CD4-positive, alpha-beta T cell (primary cell): ENCODE data around the gene SGSM2. TPM values are rescaled to one million over a fixed set of nuclear protein-coding genes. Genes with fewer than 3 reads are reported as not detected.

ENCODE experiments used
- ATAC-seq: fragments of 200-7000 bp; cut with Tn5 transposase; one replicate; pipeline ENCODE4 v1.10.0; 2022; ENCODE audit warnings: mild to moderate bottlenecking; ENCODE audit not compliant: poor library complexity
- CTCF ChIA-PET: fragments of 350-600 bp; sonication (Branson Sonifier 250); formaldehyde crosslinking; loops from one replicate; lab custom pipeline; 2021; ENCODE audit warnings: antibody characterized with exemption, inconsistent platforms; lab: Charles Lee
- POLR2A ChIA-PET: fragments of 350-600 bp; sonication (Branson Sonifier 250); formaldehyde crosslinking; loops from one replicate; lab custom pipeline; 2021; ENCODE audit warnings: antibody characterized with exemption, inconsistent platforms; lab: Charles Lee
- DNase-seq, 14 experiments: peaks; one replicate each; pipeline ENCODE4 v3.0.0-alpha.2; 2013 to 2020; ENCODE audit warnings: mixed read lengths in 2 of 14
- H3K27ac ChIP-seq, 2 donors: one replicate each; pipeline versions ENCODE4 v1.5.1 to v1.7.0; 2013; ENCODE audit warnings: low read length in 2 of 2, low read depth in 1 of 2, mild to moderate bottlenecking in 1 of 2
- H3K27me3 ChIP-seq, 2 experiments: 1 replicate in 1 of 2; 2 replicates in 1 of 2; pipeline versions ENCODE4 v1.6.1 to v1.7.0; 2013; ENCODE audit warnings: low read length in 2 of 2, control low read depth in 1 of 2, mild to moderate bottlenecking in 1 of 2, moderate library complexity in 1 of 2; ENCODE audit not compliant: insufficient read depth in 2 of 2, control insufficient read depth in 1 of 2
- H3K36me3 ChIP-seq: one replicate; pipeline ENCODE4 v1.6.1; 2013; ENCODE audit warnings: low read length, control low read depth; ENCODE audit not compliant: insufficient read depth
- H3K4me1 ChIP-seq: one replicate; pipeline ENCODE4 v1.6.1; 2013; ENCODE audit warnings: low read length, control low read depth; ENCODE audit not compliant: insufficient read depth
- H3K4me3 ChIP-seq: one replicate; pipeline ENCODE4 v1.5.1; 2013; ENCODE audit warnings: mild to moderate bottlenecking, low read length, moderate library complexity
- H3K9me3 ChIP-seq, 2 experiments: 1 replicate in 1 of 2; 2 replicates in 1 of 2; pipeline versions ENCODE4 v1.6.1 to v1.7.0; 2013; ENCODE audit warnings: low read length in 2 of 2, mild to moderate bottlenecking in 2 of 2, control low read depth in 1 of 2, moderate library complexity in 1 of 2; ENCODE audit not compliant: control insufficient read depth in 1 of 2, insufficient read depth in 1 of 2
- H3K27ac Mint-ChIP-seq: one replicate; pipeline ENCODE4 v1.8.0; 2020; ENCODE audit warnings: mixed read lengths
- H3K27me3 Mint-ChIP-seq: one replicate; pipeline ENCODE4 v1.8.0; 2021; ENCODE audit warnings: mixed read lengths
- H3K36me3 Mint-ChIP-seq: one replicate; pipeline ENCODE4 v1.8.0; 2021; ENCODE audit warnings: low read depth, mixed read lengths
- H3K4me1 Mint-ChIP-seq: one replicate; pipeline ENCODE4 v1.8.0; 2021; ENCODE audit warnings: low read depth, mixed read lengths
- H3K4me3 Mint-ChIP-seq: one replicate; pipeline ENCODE4 v1.8.0; 2020; ENCODE audit warnings: mild to moderate bottlenecking, mixed read lengths
- H3K9me3 Mint-ChIP-seq: one replicate; pipeline ENCODE4 v1.8.0; 2020; ENCODE audit warnings: mixed read lengths
- intact Hi-C, 2 experiments: fragments of 100-400 bp; cut with DNase I in 1 of 2; cut with micrococcal nuclease in 1 of 2; formaldehyde crosslinking; loops; one replicate each; pipeline versions ENCODE4 v1.15.1 to v1.9.0; 2023 to 2025; cut with DNase I, micrococcal nuclease
- total RNA-seq, 174 experiments: library from RNA in 2 of 174; stranded (reverse) in 2 of 174; gene quantifications; one replicate each; pipeline ENCODE4 v1.2.3 and lab custom pipeline; 2021 to 2026
- TF ChIP-seq, protein P1 (sequence below): fragments of 200-600 bp; IDR thresholded peaks from one replicate; pipeline ENCODE4 v1.8.0; 2022; ENCODE audit warnings: antibody characterized with exemption, mild to moderate bottlenecking

SGSM2 gene
- total RNA-seq, 2 experiments from 2014 or later: 147 to 154 TPM

DNA sequence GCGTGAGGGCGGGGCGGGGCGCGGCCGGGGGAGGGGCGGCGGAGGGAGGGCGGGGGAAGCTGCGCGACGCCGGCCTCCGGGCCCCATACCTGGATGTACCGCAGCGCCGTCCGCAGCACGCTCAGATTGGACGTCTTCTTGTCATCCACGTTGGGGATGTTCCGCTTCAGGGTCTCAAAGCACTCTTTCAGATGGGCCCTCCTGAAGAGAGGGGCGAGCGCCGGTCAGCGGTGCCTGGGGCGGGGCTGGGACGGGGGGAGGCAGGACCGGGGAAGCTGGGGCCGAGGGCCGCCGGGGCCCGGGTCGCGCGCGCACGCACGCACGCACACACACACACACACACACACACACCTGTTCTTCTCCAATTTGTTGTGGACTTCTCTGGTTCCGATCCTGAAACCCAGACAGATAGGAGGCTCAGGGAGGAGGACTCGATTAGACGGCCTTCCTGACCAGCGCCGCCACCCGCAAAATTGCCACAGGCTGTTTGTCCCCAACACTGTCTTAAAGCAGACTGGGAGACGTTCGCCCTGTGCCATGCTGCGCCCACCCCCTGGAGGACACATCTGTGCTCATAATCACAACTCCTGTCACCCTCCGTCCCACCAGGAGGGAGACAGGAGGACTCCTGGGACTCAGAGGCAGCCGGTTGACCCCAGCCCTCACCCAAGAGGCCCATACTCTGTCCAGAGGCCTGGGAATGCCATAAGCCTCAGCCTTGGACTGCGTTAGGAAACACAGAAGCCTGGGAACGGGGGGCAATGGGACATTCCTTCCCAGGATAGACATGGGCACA is 56.9 kb downstream of the SGSM2 start:
- Mint-ChIP-seq H3K36me3 (peaks cover 30% of the 10 kb centered on the region), H3K4me3 (peak overlapping the region; percentile 86), H3K4me1 (peaks cover 71% of the 10 kb centered on the region), H3K27ac (peak overlapping the region; percentile 99), H3K27me3 (no peaks in the 10 kb centered on the region), H3K9me3 (no peaks in the 10 kb centered on the region)
- no peak for DNase-seq
- Histone ChIP-seq H3K27ac (peak overlapping the region in 1 of 2 donors; percentile 35), H3K9me3 (no peaks in the 10 kb centered on the region), H3K4me1 (peaks cover 78% of the 10 kb centered on the region), H3K36me3 (peaks cover 5% of the 10 kb centered on the region), H3K27me3 (no peaks in the 10 kb centered on the region), H3K4me3 (peak overlapping the region; percentile 25)
- intact Hi-C loops: loop anchor here in 1 of 2 experiments (1.0 to 10.0 kb wide), 4 partner anchors 7 to 352 kb away; partner anchors contain the start of genes MNT, OVCA2, PAFAH1B1 and SMG6
- no peak for ATAC-seq
- TF ChIP-seq, protein P1, sequence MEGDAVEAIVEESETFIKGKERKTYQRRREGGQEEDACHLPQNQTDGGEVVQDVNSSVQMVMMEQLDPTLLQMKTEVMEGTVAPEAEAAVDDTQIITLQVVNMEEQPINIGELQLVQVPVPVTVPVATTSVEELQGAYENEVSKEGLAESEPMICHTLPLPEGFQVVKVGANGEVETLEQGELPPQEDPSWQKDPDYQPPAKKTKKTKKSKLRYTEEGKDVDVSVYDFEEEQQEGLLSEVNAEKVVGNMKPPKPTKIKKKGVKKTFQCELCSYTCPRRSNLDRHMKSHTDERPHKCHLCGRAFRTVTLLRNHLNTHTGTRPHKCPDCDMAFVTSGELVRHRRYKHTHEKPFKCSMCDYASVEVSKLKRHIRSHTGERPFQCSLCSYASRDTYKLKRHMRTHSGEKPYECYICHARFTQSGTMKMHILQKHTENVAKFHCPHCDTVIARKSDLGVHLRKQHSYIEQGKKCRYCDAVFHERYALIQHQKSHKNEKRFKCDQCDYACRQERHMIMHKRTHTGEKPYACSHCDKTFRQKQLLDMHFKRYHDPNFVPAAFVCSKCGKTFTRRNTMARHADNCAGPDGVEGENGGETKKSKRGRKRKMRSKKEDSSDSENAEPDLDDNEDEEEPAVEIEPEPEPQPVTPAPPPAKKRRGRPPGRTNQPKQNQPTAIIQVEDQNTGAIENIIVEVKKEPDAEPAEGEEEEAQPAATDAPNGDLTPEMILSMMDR: no peak
- POLR2A ChIA-PET: interaction anchor here (2.9 to 4.2 kb wide), 4 partner anchors 8 to 58 kb away, joined by 17 to 132 read pairs (median 24); partner anchors contain the start of genes MNT and TSR1
- CTCF ChIA-PET: interaction anchor here (0.5 to 1.4 kb wide), 3 partner anchors 10 to 58 kb away, joined by 3 to 6 read pairs (median 4); partner anchors contain the start of gene TSR1

DNA sequence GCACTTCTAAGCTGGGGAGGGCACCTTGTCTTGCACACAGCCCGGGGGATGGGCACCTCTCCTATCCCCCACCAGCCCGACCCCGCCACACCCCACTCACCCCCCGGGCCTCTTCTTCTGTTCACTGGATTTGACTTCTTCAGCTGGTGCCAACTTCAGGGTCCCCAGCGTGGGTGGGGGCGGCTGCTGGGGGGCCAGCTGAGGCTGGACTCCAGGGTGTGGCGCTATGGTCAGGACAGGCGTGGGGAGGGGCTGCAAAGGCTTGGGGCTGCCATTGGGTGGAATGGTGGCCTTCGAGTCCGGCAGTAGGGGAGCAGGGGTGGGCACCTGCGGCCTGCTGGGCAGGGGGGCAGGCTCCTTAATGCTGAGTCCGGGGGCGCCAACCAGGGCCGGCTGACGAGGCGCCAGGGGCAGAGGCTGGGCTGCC is 57.5 kb downstream of the SGSM2 start:
- Histone ChIP-seq H3K4me3 (no peak overlapping the region), H3K36me3 (peaks cover 4% of the 10 kb centered on the region), H3K27me3 (no peaks in the 10 kb centered on the region), H3K4me1 (peaks cover 80% of the 10 kb centered on the region), H3K27ac (no peak overlapping the region), H3K9me3 (no peaks in the 10 kb centered on the region)
- intact Hi-C loops: loop anchor here in 1 of 2 experiments (5.0 to 10.0 kb wide), 3 partner anchors 200 to 352 kb away; partner anchors contain the start of genes CLUH, OVCA2 and PAFAH1B1
- POLR2A ChIA-PET: no interaction called here
- H3K36me3 Mint-ChIP-seq: peaks cover 25% of the 10 kb centered on the region
- CTCF ChIA-PET: no interaction called here
- H3K27me3 Mint-ChIP-seq: no peaks in the 10 kb centered on the region
- H3K4me3 Mint-ChIP-seq: peak overlapping the region; percentile 86
- TF ChIP-seq, protein P1: no peak
- DNase-seq (no peak), ATAC-seq (no peak)
- H3K27ac Mint-ChIP-seq: peak overlapping the region; percentile 99
- no peaks in the 10 kb centered on the region for H3K9me3 Mint-ChIP-seq
- H3K4me1 Mint-ChIP-seq: peaks cover 69% of the 10 kb centered on the region

DNA sequence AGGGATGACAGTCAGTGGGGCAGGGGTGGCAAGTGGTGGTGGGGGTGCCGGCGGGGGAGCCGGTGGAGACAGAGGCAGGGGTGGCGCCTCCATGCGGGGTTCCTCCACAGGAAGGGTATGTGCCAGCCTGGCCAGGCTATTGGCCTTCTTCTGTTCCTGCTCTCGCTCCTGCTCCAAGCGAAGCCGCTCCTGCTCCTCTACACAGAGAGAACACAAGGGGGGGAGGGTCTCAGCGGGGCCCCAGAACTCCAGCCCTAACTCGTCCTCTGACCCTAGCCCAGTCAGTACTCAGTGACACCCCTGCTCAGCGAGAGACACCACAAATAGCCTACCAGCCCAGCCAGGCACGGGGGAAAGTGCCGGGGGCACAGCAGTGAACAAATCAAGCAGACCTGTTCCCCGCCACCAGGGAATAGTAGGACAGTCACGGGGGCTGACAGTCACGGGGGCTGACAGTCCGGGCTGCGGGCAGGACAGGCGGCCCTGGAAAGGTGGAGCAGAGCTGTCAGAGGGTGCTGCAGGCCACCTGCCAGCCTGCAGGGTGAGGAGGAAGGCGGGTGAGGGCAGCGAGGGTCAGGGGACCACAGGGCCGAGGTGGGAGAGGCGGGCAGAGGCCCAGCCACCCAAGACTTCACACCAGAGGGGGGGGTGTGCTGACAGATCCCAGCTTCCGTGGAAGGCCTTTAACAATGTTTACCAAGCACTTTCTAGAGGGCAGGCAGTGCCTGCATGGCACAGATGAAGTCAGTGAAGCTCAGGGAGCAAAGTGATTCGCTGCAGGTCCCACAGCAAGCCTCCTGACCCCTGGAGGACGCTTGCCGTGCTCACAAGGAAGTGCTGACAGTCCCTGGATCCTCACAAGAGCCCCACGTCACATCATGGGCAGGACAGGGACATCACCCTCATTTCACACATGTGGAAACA is 58.2 kb downstream of the SGSM2 start:
- H3K4me3 Mint-ChIP-seq: peak overlapping the region; percentile 75
- no peak overlapping the region for H3K4me3 ChIP-seq
- H3K36me3 ChIP-seq: peaks cover 2% of the 10 kb centered on the region
- ChIA-PET POLR2A (no interaction called here), CTCF (no interaction called here)
- ATAC-seq (no peak), DNase-seq (peak in 2 of 14 experiments; percentile 49 to 58)
- peak overlapping the region in 1 of 2 donors; percentile 25 for H3K27ac ChIP-seq
- TF ChIP-seq, protein P1: no peak
- peaks cover 79% of the 10 kb centered on the region for H3K4me1 ChIP-seq
- peaks cover 29% of the 10 kb centered on the region for H3K36me3 Mint-ChIP-seq
- H3K9me3 Mint-ChIP-seq: no peaks in the 10 kb centered on the region
- intact Hi-C loops: loop anchor here in 1 of 2 experiments (5.0 to 10.0 kb wide), 2 partner anchors 199 to 317 kb away; partner anchors contain the start of genes CLUH and PAFAH1B1
- H3K4me1 Mint-ChIP-seq: peaks cover 67% of the 10 kb centered on the region
- no peaks in the 10 kb centered on the region for H3K9me3 ChIP-seq
- no peaks in the 10 kb centered on the region for H3K27me3 ChIP-seq
- no peaks in the 10 kb centered on the region for H3K27me3 Mint-ChIP-seq
- H3K27ac Mint-ChIP-seq: peak overlapping the region; percentile 99
